Measurements from ENCODE around the gene ARMC6.
"Not testable (repeated sequence)": the region's sequence is repeated elsewhere in the genome, so short reads cannot be mapped to it uniquely, and the experiment has no call there.

ARMC6 gene

GRCh38 chr19:19075126-19075525 lies 41.7 kb downstream of the ARMC6 start:
- no peak for DNase-seq (ENCODE audit: low spot score)

GRCh38 chr19:19076476-19076875 lies 43.1 kb downstream of the ARMC6 start:
- DNase-seq (ENCODE audit: low spot score) = no peak

- no peak for DNase-seq (ENCODE audit: low spot score)
Observed at GRCh38 chr19:19077103-19077502, 43.7 kb downstream of the ARMC6 start.

GRCh38 chr19:19078801-19079200 lies 45.4 kb downstream of the ARMC6 start:
- DNase-seq (ENCODE audit: low spot score) = no peak

DNA sequence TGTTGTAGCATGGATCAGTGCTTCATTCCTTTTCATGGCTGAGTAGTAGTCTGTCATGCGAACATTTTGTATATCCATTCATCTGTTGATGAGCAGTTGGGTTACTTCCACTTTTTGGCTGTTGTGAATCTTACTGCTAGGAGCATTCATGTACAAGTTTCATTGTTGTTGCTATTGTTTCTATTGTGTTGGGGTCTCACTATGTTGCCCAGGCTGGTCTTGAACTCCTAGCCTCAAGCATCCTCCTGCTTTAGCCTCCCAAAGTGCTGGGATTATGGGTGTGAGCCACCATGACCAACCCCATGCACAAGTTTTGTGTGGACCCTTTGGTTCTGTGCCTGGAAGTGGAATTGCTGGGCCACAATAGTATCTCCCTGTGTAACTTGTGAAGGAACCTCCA lies 46.2 kb downstream of the ARMC6 start:
- no peak for DNase-seq (ENCODE audit: low spot score)

- DNase-seq (ENCODE audit: low spot score) = no peak
Observed at GRCh38 chr19:19081642-19082151, 48.3 kb downstream of the ARMC6 start.

- no peak for DNase-seq (ENCODE audit: low spot score)
Observed at GRCh38 chr19:19083413-19084178, 50.2 kb downstream of the ARMC6 start.

- no peak for DNase-seq (ENCODE audit: low spot score)
Observed at GRCh38 chr19:19087676-19088075, 54.3 kb downstream of the ARMC6 start.

DNA sequence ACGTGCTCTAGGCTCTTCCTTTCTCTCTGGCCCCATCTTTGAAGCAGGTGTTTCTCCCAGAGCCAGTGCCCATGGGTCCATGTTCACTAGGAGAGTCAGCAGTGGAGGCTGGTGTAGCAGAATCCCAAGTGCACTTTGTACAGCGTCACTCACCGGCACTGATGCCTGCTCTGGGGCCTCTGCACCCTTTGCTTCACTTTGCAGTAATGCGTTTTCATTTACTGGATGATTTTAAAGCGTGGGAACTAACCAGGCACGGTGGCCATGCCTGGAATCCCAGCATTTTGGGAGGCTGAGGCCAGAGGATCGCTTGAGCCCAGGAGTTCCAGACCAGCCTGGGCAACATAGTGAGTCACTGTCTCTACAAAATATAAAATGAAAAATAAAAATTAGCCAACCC lies 61.1 kb downstream of the ARMC6 start:
- DNase-seq (ENCODE audit: low spot score) = no peak

- DNase-seq (ENCODE audit: low spot score) = no peak
Observed at GRCh38 chr19:19095691-19096090, 62.3 kb downstream of the ARMC6 start.

- no peak for DNase-seq (ENCODE audit: low spot score)
Observed at GRCh38 chr19:19096641-19097627, 63.5 kb downstream of the ARMC6 start.

DNA sequence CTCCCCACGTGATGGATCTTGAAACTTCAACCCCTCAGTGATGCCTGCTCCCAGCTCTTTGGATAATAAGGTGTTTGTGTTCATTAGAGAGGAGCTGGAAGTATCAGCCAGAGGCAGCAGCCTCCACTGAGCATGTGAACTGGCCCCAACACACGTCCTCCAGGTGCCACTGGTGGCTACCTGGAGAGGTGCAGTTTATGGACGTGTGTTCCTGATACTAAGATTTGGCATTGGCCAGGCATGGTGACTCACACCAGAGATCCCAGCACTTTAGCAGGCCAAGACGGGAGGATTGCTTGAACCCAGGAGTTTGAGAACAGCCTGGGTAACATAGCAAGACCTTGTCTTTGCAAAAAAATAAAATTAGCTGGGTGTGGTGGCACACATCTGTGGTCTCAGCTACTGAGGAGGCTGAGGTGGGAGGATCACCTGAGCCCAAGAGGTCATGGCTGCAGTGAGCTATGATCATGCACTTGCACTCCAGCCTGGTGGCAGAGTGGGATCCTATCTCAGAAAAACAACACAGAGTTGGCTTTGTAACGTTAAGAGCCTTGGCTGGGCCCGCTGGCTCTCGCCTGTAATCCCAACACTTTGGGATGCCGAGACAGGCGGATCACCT lies 64.8 kb downstream of the ARMC6 start:
- no peak for DNase-seq (ENCODE audit: low spot score)

- DNase-seq (ENCODE audit: low spot score) = no peak
Observed at GRCh38 chr19:19098703-19099632, 65.6 kb downstream of the ARMC6 start.

DNA sequence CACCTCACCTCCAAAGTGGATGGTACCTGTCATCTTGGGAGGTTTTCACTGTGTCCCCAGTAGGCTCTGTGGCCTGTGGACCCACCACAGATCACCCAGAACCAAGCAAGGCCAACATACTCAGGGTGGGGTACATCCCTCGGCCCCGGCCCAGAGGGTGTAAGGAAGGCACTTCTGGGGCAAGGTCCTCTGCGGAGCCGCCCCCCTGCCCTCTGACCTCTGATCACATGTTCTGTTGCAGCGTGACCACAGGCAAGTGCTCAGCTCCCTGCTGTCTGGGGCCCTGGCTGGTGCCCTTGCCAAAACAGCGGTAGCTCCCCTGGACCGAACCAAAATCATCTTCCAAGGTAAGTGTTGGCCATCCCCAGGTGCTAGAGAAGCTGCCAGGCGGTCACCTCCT lies 68.1 kb downstream of the ARMC6 start:
- DNase-seq (ENCODE audit: low spot score) = no peak

DNA sequence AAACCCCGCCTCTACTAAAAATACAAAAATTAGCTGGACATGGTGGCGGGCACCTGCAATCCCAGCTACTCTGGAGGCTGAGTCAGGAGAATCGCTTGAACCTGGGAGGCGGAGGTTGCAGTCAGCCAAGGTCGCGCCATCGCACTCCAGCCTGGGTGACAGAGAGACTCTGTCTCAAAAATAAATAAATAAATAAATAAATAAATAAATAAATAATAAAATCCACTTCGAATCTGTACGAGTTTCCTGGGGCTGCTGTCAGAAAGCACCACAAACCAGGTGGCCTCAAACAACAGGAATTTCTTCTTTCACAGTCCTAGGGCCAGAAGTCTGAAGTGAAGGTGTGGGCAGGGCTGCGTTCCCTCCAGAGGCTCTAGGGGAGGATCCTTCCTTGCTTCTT lies 69.2 kb downstream of the ARMC6 start:
- not testable (repeated sequence) for DNase-seq (ENCODE audit: low spot score)

DNA sequence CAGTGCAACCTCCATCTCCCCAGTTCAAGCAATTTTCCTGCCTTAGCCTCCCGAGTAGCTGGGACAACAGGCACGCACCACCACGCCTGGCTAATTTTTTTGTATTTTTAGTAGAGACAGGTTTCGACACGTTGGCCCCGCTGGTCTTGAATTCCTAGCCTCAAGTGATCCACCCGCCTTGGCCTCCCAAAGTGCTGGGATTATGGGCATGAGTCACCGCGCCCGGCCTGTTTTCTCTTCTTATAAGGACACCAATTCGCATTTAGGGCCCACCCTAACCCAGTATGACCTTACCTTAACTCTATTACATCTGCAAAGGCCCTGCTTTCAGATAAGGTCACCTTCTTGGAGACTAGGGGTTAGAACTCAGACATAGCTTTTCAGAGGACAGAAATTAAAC lies 69.8 kb downstream of the ARMC6 start:
- DNase-seq (ENCODE audit: low spot score) = no peak

DNA sequence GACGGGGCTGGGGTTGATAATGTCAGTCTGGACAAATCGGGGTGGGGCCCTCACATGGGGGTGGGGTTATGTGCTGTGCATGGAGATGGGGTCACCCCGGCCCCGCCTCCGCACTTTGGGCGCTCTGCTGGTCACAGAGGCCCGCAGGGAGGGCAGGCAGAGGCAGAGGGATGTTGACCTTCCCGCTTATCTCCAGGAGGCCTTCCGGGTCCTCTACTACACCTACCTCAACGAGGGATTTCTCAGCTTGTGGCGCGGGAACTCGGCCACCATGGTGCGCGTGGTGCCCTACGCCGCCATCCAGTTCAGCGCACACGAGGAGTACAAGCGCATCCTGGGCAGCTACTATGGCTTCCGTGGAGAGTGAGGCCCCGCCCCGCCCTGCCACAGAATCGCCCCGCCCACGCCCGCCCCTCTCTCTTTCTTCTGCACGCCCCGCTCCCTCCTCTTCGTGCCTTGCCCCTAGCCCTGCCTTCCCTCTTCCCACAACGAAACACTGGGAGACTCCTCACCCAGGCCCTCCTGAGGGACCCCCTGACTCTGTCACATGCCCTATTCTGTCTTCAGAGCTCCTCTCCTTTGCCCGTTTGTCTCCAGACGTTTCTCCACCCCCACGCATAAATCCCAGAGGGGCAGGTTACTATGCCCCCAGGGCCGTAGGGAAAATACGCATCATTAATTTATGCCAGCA lies 72.1 kb downstream of the ARMC6 start:
- DNase-seq (ENCODE audit: low spot score) = no peak

DNA sequence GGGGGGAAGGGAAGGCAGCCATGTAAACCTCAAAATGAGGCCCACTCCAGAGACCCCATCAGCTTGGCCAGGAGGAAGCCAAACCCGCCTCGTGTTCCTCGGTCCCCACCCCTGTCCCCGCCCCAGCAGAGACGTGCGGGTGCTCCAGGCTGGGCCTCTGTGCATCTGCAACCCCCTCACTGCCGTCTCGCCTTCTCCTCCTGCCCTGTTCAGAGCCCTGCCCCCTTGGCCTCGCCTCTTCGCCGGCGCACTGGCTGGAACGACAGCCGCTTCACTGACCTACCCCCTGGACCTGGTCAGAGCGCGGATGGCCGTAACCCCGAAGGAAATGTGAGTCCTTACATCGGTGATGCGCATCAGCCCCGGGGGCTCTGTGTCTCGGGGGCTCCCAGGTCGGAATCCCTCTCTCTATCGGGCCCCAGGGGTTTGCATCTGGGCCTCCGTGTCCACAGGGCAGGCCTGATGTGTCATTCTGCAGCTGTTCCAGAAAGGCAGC lies 72.7 kb downstream of the ARMC6 start:
- no peak for DNase-seq (ENCODE audit: low spot score)

DNA sequence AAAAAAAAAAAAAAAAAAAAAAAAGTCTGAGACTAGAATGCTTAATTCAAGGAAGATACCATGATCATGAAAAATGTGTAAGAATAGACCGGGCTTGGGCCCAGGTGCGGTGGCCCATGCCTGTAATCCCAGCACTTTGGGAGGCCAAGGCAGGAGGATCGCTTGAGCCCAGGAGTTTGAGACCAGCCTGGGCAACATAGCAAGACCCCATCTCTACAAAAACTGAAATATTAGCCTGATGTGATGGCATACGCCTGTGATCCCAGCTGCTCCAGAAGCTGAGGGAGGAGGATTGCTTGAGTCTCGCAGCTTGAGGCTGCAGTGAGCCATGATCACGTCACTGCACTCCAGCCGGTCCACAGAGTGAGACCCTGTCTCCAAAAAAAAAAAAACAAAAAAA lies 73.5 kb downstream of the ARMC6 start:
- DNase-seq (ENCODE audit: low spot score) = not testable (repeated sequence)

DNA sequence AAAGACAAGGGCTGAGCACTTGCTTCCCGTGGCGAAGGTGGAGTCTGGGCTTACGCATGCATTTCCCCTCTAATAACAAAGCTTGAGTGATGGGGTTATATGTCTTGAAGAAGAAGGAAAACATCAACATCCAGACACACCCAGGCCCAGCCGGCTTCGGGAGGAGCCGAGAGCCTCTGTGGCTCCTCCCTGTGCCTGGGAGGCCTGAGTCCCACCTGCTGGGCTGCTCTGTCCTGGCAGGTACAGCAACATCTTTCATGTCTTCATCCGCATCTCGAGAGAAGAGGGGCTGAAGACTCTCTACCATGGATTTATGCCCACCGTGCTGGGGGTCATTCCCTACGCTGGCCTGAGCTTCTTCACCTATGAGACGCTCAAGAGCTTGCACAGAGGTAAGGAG lies 74.3 kb downstream of the ARMC6 start:
- no peak for DNase-seq (ENCODE audit: low spot score)

Measured in hematopoietic multipotent progenitor cell treated with erythropoietin and hydrocortisone succinate and interleukin-3 and kit ligand, for 15 days (in vitro differentiated cells).